Stimulated activated CD4-positive, alpha-beta T cell treated with anti-CD3 and anti-CD28 coated beads, Interleukin-15, amount 100 ng/mL, for 48 hours (primary cell): Measurements from ENCODE around the gene KCNQ1.

Source experiments
- DNase-seq, 2 donors: peaks; one replicate each; pipeline ENCODE4 v3.0.0-alpha.2; 2020; ENCODE audit warnings: low read depth in 2 of 2

KCNQ1 gene

DNA sequence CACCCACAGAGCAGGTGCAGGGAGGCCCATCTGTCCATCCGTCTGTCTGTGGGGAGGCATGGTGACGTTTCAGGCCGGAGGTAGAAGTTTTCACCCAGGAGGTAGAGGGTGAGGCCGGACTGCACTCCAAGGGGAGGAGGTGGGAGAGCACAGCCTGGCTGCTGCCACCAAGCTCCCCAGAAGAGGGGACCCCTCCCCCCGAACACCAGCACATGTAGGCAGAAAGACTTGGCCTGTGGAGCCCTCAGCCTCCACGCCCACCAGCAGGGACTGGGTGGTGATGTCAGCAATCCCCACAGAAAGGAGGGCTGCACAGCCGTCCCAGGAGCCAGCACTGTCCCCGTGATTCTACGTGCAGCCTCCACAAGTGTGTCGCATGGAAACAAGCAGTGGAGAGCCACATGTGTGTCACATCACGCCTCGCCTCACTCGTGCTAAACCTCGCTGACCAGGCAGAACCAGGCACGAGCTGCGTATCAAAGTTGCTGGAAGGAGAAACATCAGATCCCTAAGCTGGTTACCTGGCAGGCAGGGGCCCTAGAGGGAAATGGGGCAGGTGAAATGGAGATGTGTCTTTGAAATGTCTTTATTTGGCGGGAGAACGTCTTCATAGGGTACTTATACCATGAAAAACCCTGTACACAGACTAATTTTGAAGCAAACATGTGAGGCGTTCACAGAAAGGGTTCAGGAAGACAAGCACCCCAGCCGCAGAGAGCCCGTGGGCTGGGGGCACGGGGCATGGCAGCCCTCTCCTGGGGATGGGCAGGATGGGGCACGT lies 391.7 kb downstream of the KCNQ1 start:
- no peak for DNase-seq

DNA sequence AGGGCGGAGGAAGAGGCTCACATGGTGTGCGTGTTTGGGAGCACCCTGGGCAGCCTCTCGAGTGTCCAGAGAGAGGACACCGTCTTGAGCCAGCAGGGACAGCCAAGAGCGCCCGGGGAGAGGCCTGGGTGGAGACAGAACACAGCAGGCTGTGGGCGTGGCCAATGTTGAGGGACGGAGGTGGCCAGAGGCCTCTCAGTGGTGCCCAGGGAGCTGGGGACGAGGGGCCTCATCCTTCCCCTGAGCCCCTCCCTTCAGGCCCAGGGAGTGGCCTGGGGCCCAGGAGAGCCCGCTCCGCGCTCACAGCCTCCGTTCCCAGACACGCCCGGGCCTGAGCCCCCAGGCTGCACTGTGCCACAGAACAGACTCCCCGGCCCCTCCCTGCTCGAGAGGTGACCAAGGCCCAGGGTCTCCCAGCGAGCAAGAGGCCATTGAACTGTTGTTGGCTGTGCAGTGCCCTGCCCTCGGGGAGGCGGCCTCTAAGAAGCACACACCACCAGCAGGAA lies 392.3 kb downstream of the KCNQ1 start:
- DNase-seq = no peak

DNA sequence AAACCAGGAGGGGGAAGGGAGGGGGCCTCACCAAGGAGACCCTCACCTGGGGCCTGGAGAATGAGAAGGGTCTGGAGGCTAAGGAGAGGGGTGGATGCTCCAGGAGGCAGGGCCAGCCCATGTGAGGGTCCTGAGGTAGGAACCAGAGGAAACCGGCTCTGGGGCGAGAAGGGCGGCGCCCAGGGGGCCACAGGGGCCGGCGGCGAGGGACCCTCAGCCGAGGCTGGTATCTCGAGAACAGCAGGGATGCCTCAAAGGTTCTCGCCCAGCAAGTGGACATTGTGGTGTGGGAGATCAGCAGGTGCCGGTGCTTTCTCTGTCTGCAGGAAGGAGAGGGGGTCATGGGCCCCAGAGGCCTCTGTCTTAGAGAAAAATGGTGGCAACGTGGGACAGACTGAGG lies 392.8 kb downstream of the KCNQ1 start:
- no peak for DNase-seq

DNA sequence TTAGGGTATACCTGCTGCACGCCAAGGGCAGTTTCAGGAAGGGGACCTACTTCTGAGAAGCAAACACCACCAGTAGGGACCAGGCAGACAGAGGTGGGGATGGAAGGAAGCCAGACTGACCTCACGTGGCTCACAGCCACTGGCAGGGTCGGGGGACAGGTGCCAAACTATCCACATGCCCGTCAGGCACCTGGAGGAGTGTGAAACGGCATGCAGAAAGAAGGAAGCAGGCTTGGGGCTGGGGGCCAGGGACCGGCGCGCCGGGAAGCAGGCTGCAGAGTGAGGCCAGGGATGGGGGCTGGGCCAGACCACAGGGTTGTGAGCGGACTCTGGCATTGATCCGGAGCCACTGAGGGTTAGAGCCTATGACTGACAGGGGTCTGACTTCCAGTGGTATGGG lies 393.3 kb downstream of the KCNQ1 start:
- DNase-seq = no peak

DNA sequence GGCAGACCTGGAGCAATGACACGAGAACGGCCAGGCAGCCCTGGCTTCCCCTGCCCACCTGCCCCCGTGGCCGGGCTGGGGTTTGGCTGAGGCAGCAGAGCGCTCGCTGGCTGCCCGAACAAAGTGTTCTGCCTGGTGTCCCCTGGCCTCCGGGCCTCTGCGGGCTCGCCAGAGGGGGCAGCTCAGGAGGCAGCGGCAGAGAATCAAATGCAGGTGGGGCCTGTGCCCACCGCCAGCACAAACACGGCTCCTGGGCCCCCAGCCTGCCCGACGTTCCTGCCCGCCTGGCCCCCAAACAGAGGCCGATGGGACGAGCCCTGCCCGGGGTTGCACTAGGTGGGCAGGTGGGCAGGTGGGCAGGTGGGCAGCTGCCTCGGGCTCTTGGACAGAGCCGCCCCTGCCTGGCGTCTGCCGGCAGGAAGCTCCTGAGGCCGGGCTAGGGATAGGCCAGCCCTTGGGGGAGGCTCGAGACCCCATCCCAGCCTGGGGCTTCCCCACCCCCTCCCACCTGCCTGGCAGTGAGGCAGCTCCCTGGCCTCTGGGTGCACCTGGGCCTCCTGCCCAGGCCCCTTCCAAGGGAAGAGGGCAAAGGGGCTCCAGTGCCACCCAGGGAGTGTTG lies 394.0 kb downstream of the KCNQ1 start:
- no peak for DNase-seq

DNA sequence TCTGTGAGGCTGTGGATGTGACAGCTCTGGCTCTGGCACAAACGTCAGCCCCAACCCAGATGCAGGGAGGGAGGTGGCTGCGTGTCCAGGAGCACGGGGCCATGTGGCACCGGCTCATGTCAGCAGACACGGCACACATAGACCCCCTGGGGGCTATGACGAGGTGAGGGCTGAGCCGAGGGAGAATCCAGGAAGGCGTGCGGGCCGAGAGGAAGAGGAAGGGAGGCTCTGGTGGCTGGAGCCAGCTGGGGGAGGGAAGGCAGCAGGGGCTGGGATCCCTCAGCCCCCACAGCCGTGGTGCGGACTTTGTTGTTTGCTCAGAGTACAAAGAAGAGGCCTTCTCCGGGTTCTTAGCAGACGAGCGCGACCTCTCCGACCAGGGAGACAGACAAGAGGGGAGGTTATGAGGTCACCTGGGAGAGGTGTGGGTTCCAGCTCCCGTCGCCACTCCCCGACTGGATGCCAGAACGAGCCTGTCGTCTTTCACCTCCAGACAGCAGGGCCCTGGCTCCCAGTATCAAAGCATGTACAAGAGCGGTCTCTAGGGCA lies 394.7 kb downstream of the KCNQ1 start:
- DNase-seq = no peak

DNA sequence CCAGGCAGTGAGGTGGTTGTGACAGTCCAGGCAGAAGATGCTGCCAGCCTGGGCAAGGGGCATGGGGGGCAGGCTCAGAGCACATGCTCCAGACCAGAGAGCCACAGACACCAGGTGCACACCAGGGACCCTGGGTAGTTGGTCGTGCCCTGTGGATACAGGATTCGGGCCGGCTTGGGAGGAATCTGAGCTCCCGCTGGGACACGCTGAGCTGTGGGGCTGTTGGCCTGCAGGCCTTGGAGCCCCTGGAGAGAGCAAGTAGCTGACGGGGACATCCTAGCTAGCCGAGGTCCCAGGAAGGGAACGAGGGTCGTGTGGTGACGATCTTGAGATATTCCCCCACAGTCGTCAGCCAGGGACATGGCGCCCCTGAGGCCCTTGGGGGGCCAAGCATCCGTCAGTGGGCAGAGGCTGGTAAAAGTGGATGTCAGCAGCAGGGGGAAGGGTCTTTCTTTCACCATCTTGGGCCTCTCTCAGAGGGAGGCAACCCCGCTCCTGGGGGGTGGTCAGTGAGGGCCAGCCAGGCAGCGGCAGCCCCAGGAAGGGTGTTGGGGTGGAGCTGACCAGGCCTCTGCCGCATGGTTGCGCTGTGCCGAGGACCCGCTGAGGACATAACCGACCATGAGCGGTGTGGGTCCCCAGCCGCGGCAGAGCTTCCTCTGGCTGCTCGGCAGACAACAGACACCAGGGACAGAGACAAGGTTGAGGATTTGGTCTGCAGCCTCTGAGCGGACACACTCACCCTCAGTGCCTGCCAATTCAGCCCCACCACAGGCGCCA lies 396.8 kb downstream of the KCNQ1 start:
- no peak for DNase-seq

DNA sequence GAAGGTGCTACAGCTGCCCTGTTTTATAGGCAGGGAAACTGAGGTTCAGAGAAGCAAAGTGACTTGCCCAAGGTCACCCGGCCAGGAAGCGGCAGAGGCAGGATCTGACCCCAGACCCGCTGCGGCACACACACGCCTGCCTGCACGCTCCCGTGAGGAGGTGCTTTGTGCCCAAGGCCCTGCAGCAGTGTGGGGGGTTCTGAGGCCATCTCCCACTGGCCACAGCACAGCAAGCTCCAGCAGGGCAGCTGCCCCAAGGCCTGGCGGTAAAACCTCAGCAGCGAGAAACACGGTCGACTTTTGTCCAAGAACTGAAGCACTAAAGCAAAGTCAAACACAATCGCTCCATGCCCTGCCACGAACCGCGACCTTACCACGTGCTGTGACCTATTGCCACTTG lies 398.1 kb downstream of the KCNQ1 start:
- no peak for DNase-seq

DNA sequence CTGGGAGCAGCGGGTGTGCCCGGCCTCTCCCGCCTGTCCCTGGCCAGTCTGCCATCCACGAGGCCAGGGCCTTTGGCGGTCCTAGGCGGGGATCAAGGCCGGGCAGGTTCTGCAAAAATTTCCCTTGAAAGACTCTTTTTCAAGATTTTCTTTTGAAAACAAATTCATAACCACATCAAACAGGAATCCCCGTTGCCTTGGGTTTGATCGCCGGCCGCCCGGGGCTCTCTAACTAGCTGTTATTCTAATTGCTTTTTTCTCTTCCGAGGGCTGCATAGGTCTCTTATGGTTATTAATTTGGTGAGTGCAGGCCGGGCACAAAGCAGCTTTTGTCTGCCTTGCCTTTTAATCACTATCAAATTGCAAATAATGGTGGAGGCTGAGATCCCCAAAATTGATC lies 398.7 kb downstream of the KCNQ1 start:
- DNase-seq = no peak

DNA sequence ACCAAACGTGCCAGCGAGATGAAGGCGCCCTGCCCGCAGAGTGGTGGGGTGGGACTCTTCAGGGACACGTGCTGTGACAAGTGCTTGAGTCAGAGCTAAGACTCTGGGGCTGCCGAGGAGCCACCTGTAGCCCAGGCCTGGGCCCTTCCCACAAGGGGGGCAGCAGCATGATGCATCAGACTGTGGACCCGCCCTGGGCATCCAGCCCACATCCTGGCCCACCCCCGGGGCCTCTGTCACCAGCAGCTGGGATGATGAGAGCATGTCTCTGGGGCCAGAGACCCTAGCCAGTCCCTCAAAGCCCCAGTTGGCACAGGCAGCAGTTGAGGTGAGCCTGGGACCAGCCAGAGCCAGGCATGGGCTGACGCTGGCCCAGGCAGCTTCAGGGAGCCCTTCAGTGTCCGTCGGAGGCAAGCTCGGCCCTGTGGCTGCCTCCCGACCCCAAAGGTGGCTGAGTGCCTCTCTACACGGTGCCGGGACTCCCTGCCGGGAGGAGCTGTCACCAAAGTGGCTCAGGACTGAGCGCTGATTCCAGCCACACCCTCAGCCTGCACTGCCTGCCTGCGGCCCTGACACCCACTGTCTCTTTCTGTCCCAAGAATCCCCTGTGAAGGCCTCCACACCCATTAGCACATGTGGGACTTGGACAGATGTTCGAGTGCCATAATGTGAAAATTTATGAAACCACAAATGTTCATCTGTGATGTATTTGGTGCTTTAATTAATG lies 399.5 kb downstream of the KCNQ1 start:
- no peak for DNase-seq

DNA sequence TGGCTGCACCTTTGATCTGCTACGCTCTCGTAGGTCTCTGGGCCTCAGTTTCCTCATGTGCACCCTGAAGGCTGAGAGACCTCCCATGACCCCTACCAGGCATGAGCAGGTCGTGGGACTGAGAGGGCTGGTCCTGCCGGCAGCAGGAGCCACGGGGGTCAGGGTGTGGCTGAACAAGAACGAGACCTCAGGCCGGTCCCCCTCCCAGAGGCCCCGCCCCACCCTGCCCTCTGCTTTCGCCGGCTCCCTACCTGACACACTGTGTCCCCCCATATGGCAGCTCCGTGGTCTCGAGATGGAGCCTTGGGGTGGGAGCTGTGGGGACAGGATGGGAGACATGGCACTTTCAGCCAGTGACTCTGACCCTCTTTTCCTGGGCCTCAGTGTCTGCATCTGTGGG lies 400.2 kb downstream of the KCNQ1 start:
- no peak for DNase-seq

DNA sequence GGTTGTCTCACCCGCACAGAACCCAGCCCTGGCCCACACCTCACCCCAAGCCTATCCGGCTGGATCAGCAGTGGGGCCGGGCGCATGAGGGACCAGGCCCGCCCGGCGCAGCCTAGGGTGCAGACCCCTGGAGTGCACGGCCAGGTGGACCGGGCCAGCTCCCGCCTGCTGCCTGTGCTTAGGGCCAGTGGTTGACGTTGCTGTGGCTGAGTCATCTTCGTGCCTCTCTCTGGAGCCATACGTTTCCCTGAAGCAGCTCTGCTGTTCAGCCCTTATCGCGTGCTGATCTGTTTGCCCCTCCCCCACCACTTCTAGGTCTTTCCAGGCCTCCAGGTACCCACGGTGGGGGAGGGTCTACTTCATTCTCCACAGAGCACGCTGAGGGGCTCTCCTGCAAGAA lies 401.2 kb downstream of the KCNQ1 start:
- no peak for DNase-seq

DNA sequence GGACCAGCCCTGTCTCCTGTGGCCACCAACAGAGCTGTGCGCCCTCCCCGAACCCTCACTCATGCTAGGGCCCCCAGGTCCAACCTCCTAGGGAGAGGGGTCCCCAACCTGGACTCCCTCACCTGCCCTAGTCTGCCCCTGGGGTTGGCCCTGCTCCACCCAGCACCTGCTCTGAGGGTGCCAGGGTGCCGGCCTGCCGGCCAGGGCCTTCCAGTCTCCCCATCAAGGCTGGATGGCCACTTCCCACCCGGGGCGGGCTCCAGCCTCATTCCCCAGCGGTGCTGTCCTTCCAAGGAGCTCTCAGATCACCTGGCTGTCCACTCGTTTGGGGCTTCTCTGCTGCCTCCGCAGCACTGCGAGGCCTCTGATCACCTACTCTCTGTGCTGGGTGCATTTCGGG lies 401.7 kb downstream of the KCNQ1 start:
- no peak for DNase-seq

DNA sequence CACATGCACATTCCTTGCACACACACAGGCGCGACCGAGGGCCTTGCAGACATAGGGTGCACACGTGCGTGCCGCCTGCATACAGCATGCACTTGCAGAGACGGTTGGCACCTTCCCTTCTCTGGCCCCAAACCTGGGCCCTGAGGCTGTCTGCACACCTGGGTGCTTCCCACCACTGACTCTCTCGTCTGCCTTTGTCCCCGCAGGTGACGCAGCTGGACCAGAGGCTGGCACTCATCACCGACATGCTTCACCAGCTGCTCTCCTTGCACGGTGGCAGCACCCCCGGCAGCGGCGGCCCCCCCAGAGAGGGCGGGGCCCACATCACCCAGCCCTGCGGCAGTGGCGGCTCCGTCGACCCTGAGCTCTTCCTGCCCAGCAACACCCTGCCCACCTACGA lies 402.8 kb downstream of the KCNQ1 start:
- no peak for DNase-seq

DNA sequence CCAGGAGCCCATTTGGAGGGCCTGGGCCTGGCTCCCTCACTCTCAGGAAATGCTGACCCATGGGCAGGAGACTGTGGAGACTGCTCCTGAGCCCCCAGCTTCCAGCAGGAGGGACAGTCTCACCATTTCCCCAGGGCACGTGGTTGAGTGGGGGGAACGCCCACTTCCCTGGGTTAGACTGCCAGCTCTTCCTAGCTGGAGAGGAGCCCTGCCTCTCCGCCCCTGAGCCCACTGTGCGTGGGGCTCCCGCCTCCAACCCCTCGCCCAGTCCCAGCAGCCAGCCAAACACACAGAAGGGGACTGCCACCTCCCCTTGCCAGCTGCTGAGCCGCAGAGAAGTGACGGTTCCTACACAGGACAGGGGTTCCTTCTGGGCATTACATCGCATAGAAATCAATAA lies 403.7 kb downstream of the KCNQ1 start:
- no peak for DNase-seq

DNA sequence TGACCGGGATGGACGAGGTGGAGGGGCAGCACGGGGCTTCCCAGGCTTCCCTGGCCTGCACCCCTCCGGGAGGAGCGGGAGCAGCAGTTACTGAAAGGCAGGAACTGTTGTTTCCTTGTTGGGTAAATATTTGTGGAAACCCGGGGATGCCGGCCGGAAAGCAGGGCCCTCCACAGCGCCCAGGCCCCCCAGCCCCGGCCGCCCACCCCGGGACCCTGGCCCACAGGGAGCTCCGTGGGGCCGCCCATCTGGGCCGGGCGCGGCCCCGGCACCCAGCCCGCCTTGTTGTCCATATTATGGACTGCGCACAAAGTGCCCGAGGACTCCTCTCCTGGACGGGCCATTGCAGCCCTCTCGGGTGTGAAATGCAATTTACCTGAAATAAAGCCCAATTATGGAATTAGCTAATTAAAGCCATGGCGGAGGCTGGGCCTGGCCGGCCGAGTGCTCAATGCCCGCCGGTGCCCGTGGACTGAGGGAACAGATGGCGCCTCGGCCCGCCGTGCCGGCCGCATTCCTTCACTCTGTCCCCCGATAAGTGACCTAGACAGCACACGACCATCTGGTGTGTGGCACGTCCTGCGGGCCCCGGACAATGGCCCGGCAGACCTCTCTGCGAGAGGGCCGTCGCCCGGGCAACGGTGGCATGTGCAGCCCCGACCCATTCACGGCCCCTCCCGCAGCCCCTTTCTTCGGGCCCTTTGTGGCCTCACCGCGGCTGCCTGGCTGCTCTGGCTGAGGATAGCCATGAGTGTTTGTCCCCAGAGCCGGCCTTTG lies 405.4 kb downstream of the KCNQ1 start:
- no peak for DNase-seq

DNA sequence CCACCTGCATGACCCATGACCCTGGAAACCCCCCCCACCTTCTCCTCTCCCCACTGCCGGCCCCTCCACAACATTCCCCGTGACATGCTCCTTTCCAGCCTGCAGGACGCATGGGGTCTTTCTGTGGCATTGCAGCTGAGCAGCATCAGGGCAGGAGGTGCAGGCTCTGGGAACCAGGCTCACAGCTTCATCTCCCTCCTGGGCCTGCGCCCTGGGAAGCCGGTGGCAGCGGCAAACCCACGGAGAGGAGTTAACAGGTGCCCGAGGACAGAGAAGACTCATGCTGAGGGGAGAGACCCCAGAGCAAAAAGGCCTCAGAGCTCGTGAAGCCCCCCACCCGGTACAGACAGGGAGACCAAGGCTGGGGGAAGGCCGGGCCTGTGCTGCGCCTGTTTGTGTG lies 408.6 kb downstream of the KCNQ1 start:
- DNase-seq = no peak

DNA sequence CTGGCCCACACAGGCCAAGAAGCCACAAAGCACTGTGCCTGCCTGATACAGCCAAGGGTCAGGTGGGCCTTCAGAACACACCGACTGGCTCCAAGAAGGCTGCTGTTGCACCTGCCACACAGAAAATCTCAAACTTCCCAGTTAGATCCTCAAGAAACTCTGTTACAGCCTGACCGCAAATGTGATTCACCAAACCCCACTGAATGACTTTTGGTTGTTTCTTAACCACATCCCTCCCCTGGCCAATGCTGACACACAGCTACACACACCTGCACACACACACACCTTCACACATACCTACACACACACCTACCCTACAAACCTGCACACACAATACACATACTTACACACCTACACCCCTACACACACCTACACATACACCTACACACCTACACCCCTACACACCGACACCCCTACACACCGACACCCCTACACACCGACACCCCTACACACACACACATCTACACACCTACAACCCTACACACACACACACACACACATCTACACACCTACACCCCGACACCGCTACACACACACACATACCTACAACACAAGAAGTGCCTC lies 409.3 kb downstream of the KCNQ1 start:
- DNase-seq = no peak

DNA sequence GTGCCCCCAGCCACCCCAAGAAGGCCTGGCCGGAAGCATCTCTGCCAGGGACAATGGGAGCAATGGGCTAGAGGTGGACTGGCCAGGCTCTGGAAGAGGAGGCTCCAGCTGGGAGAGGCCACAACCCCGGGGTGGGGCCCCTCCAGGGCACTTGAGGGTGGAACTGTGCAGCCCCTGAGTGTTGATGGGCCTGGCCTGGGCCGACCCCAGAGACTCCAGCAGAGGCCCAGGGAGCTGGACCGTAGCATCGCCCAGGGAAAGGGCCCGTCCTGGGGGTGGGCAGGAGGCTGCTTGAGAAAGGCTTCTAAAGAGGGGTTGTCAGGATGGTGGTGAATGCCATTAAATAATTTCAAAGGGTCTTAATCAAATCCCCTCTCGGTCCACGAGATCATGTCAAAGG lies 410.4 kb downstream of the KCNQ1 start:
- DNase-seq = no peak

DNA sequence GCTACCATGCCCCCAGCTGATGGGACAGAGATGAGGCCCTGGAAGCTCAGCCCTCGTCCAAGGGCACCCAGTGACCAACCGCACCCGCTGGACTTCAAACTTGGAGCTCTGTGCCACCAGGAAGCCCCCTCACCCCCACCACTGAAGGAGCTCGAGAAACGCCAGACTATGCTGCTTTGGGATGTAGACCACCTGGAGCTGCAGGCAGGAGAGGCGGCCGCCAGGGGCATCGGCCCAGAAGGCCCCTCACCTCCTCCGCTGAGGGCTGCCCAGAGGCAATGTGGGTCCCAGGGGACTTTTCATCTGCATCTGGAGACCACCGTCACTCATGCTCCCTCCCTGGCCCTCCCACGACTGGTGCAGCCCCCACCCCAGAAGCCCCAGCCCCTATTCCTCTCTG lies 412.5 kb downstream of the KCNQ1 start:
- DNase-seq = no peak

DNA sequence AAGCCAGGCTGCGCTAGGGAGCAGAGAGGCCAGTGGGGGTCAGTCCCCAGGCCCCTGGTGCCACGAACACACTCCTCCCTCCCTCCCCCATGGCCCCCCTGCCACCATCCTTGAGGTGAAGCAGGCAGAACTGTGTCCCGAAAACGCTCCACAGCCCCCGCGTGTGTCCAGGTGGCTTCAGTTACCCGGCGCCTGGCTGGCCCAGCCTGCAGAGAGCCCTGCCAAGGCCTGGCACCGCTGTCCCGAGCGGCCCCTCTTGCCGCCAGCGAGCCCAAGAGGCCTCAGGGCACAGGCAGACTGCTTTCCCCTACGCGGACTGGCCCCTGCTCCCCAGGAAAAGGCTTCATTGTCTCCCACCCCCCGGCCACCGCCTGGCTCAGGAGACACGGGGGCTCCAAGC lies 413.1 kb downstream of the KCNQ1 start:
- DNase-seq = no peak
